KMS-11 (cell line): Measurements from ENCODE around the gene CREB3L2.

Experiments used
- H2AFZ ChIP-seq: fragments of 200-600 bp; sonication (generic); 2 replicates; pipeline ENCODE4 v1.6.1; 2016; ENCODE audit warnings: antibody characterized with exemption, mixed run types, low read depth
- H3K27ac ChIP-seq: fragments of 200-600 bp; sonication (generic); 2 replicates; pipeline ENCODE4 v1.6.1; 2016; ENCODE audit warnings: mild to moderate bottlenecking, mixed run types
- H3K27me3 ChIP-seq: fragments of 200-600 bp; sonication (generic); 2 replicates; pipeline ENCODE4 v1.6.1; 2017; ENCODE audit warnings: mild to moderate bottlenecking, low read depth, mixed run types, moderate library complexity; ENCODE audit not compliant: insufficient read depth
- H3K36me3 ChIP-seq: fragments of 200-600 bp; sonication (generic); 2 replicates; pipeline ENCODE4 v1.6.1; 2017; ENCODE audit warnings: mild to moderate bottlenecking, mixed run types; ENCODE audit not compliant: insufficient read depth
- H3K4me1 ChIP-seq: fragments of 200-600 bp; sonication (generic); 2 replicates; pipeline ENCODE4 v1.6.1; 2016; ENCODE audit warnings: mild to moderate bottlenecking, low read depth, mixed run types; ENCODE audit not compliant: poor library complexity, severe bottlenecking
- H3K4me2 ChIP-seq: fragments of 200-600 bp; sonication (generic); 2 replicates; pipeline ENCODE4 v1.7.0; 2016; ENCODE audit warnings: mild to moderate bottlenecking, mixed run types
- H3K4me3 ChIP-seq: fragments of 200-600 bp; sonication (generic); IDR thresholded peaks from 2 replicates; pipeline ENCODE4 v1.6.1; 2017; ENCODE audit warnings: low read depth, low read length, mixed read lengths; ENCODE audit not compliant: insufficient read depth
- H3K79me2 ChIP-seq: fragments of 200-600 bp; sonication (generic); 2 replicates; pipeline ENCODE4 v1.6.1; 2016; ENCODE audit warnings: low read depth, mixed run types; ENCODE audit not compliant: insufficient read depth
- H3K9ac ChIP-seq: fragments of 200-600 bp; sonication (generic); 2 replicates; pipeline ENCODE4 v1.6.1; 2016; ENCODE audit warnings: mild to moderate bottlenecking, mixed run types
- H4K20me1 ChIP-seq: fragments of 200-600 bp; sonication (generic); 2 replicates; pipeline ENCODE4 v1.6.1; 2016; ENCODE audit warnings: mild to moderate bottlenecking, mixed run types; ENCODE audit not compliant: insufficient read depth
- TF ChIP-seq, protein P1 (sequence below): fragments of 200-600 bp; sonication (generic); conservative IDR thresholded peaks from 2 replicates; pipeline ENCODE4 v1.6.1; 2017; ENCODE audit warnings: low read depth, mild to moderate bottlenecking, antibody characterized with exemption, low read length, moderate library complexity, mixed read lengths

CREB3L2 gene

DNA sequence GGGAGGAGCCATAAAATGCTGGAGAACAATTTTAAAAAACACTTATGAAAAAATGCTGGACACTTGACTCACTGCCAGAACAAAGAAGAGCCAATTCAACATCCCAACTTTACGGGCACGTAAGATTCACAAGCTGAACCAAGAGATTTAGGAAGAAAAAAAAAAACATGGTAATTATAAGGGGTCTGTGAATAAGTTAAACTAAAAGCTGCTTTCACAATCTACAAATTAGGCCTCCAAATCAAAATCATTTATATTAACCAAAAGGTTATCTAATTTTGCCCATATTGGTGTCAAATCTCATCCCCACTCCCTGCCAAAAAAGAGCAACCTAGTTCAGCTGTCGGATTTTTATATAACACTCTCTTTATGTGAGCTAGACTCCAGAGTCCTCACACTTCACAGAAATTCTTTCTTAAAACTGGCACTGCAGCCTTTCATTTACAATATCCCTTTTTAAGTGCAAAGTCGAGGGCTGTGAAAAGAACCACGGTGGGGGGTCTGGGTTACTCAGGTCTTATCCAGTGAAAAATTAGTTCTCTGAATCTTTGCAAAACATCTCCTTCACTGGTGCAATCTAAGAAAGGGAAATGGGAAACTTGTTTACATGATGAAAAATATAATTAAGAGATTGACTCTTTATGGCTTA lies 124.7 kb downstream of the CREB3L2 start:
- no peaks in the 10 kb centered on the region for H3K27me3 ChIP-seq
- H3K4me3 ChIP-seq = no peak overlapping the region
- no peaks in the 10 kb centered on the region for H3K4me1 ChIP-seq
- no peaks in the 10 kb centered on the region for H3K79me2 ChIP-seq
- TF ChIP-seq, protein P1, sequence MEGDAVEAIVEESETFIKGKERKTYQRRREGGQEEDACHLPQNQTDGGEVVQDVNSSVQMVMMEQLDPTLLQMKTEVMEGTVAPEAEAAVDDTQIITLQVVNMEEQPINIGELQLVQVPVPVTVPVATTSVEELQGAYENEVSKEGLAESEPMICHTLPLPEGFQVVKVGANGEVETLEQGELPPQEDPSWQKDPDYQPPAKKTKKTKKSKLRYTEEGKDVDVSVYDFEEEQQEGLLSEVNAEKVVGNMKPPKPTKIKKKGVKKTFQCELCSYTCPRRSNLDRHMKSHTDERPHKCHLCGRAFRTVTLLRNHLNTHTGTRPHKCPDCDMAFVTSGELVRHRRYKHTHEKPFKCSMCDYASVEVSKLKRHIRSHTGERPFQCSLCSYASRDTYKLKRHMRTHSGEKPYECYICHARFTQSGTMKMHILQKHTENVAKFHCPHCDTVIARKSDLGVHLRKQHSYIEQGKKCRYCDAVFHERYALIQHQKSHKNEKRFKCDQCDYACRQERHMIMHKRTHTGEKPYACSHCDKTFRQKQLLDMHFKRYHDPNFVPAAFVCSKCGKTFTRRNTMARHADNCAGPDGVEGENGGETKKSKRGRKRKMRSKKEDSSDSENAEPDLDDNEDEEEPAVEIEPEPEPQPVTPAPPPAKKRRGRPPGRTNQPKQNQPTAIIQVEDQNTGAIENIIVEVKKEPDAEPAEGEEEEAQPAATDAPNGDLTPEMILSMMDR = no peak
- H3K27ac ChIP-seq = no peak overlapping the region
- H3K9ac ChIP-seq = no peak overlapping the region
- H3K36me3 ChIP-seq = peaks cover 3% of the 10 kb centered on the region; the same call in 1 of the 2 replicates
- no peaks in the 10 kb centered on the region for H4K20me1 ChIP-seq
- H2AFZ ChIP-seq = no peak overlapping the region
- H3K4me2 ChIP-seq = no peak overlapping the region

DNA sequence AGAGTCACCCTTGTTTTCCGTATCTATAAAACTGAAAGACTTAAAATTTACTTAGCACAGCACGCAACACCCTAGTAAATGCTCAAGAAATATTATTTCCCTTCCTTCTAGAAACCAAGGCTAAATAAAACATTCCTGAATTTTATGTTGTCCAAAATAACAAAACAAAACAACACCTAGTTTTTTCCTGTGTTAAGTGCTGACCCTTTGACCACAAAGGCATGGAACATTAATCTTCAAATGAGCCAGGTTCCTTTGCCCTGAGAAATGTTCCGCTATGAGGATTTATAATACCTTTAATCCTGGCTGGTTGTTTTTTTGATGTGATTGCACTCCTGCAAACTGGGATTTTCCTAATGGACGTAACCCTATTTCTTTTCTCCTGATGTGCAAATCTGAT lies 126.1 kb downstream of the CREB3L2 start:
- Histone ChIP-seq H3K4me2 (no peak overlapping the region), H4K20me1 (no peaks in the 10 kb centered on the region), H3K4me1 (no peaks in the 10 kb centered on the region), H3K9ac (no peak overlapping the region), H3K27me3 (no peaks in the 10 kb centered on the region), H3K4me3 (no peak overlapping the region), H3K27ac (no peak overlapping the region), H3K36me3 (no peaks in the 10 kb centered on the region), H2AFZ (no peak overlapping the region), H3K79me2 (no peaks in the 10 kb centered on the region)
- TF ChIP-seq, protein P1 = no peak

DNA sequence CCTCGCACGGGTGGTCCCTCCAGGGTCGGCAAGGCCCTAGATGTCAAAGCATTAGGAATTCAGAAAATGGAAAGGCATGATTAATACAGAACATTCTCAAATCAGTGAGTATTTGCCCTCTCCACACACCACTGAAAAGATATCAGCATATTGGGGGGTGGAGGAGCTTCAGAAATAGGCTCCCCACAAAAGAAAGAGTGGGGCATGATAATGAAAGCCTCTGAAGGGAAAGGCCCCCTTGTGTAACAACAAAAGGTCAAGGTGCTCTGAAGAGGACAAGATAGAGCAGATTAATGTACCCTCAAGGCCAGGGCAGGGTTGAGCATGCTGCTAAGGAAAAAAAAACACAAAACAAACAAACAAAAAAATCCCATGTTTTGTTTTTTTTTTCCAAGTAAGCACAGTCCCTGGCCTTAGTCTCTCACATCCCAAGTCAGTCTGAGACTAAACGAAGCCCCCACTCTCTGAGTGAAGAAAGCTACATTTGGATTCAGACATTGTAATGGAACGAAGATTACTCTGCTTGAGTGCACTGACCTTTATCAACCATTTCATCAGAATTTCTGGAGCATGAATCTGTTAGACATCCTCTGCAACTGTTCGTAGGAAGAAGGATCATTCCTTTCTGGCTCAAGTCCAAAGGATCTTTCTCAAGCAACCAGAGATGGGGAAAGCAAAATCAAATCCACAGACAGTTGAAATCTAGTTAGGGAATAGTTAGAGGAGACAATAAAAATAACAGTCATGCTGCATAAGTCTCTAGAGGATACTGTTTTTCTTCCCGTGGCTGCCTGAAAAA lies 127.7 kb downstream of the CREB3L2 start:
- H3K27ac ChIP-seq = no peak overlapping the region
- H3K4me3 ChIP-seq = no peak overlapping the region
- TF ChIP-seq, protein P1 = no peak
- H3K4me1 ChIP-seq = no peaks in the 10 kb centered on the region
- H3K27me3 ChIP-seq = no peaks in the 10 kb centered on the region
- H3K4me2 ChIP-seq = no peak overlapping the region
- no peaks in the 10 kb centered on the region for H3K36me3 ChIP-seq
- H2AFZ ChIP-seq = no peak overlapping the region
- no peaks in the 10 kb centered on the region for H3K79me2 ChIP-seq
- no peaks in the 10 kb centered on the region for H4K20me1 ChIP-seq
- H3K9ac ChIP-seq = no peak overlapping the region

DNA sequence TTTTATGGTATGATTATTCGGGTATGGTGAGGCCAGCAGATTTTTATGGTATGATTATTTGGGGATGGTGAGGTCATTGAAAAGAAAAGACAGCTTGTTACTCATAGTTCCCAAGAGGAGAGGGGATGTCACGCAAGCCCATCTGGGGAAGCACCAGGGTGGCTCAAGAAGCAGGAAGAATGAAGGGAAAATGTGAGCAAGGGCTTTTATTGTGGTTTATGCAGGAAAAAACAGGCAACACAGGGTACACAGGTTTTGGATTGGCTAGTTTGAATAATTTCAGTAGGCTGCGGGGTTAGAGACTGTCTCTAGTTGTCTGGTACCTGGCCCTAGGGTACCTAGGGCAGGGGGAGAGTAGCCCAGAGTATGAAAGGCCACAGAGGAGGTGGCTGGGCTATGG lies 128.4 kb downstream of the CREB3L2 start:
- Histone ChIP-seq H3K9ac (no peak overlapping the region), H4K20me1 (no peaks in the 10 kb centered on the region), H3K4me3 (no peak overlapping the region), H2AFZ (no peak overlapping the region), H3K27me3 (no peaks in the 10 kb centered on the region), H3K36me3 (no peaks in the 10 kb centered on the region), H3K27ac (no peak overlapping the region), H3K4me2 (no peak overlapping the region), H3K4me1 (no peaks in the 10 kb centered on the region), H3K79me2 (no peaks in the 10 kb centered on the region)
- TF ChIP-seq, protein P1 = no peak
